Measurements from ENCODE around the gene MIOX. TPM values are rescaled to one million over a fixed set of nuclear protein-coding genes. Genes with fewer than 3 reads are reported as not detected.

The MIOX gene
- polyA plus RNA-seq, 1 donor from 2014 or later, result not detected

- Histone ChIP-seq H2AFZ (ENCODE audit: low read depth, low read length) (no peak overlapping the region), H3K27me3 (ENCODE audit: insufficient read depth, low read depth, low read length) (no peaks in the 10 kb centered on the region), H3K4me3 (ENCODE audit: low read length) (no peak overlapping the region), H3K9me2 (ENCODE audit: insufficient read depth, low read length) (no peaks in the 10 kb centered on the region), H3K36me3 (ENCODE audit: insufficient read depth, low read length) (no peaks in the 10 kb centered on the region), H3F3A (ENCODE audit: insufficient read depth, low read length, poor library complexity, severe bottlenecking) (no peaks in the 10 kb centered on the region), H3K4me2 (ENCODE audit: low read length) (no peak overlapping the region), H3K9ac (ENCODE audit: low read length) (no peak overlapping the region), H3K27ac (ENCODE audit: low read length) (no peak overlapping the region), H4K20me1 (ENCODE audit: insufficient read depth) (no peaks in the 10 kb centered on the region), H3K79me2 (replicated peaks; ENCODE audit: insufficient read depth, low read length) (no peaks in the 10 kb centered on the region), H3K9me3 (ENCODE audit: low read length) (no peaks in the 10 kb centered on the region)
- TF ChIP-seq, protein P1, sequence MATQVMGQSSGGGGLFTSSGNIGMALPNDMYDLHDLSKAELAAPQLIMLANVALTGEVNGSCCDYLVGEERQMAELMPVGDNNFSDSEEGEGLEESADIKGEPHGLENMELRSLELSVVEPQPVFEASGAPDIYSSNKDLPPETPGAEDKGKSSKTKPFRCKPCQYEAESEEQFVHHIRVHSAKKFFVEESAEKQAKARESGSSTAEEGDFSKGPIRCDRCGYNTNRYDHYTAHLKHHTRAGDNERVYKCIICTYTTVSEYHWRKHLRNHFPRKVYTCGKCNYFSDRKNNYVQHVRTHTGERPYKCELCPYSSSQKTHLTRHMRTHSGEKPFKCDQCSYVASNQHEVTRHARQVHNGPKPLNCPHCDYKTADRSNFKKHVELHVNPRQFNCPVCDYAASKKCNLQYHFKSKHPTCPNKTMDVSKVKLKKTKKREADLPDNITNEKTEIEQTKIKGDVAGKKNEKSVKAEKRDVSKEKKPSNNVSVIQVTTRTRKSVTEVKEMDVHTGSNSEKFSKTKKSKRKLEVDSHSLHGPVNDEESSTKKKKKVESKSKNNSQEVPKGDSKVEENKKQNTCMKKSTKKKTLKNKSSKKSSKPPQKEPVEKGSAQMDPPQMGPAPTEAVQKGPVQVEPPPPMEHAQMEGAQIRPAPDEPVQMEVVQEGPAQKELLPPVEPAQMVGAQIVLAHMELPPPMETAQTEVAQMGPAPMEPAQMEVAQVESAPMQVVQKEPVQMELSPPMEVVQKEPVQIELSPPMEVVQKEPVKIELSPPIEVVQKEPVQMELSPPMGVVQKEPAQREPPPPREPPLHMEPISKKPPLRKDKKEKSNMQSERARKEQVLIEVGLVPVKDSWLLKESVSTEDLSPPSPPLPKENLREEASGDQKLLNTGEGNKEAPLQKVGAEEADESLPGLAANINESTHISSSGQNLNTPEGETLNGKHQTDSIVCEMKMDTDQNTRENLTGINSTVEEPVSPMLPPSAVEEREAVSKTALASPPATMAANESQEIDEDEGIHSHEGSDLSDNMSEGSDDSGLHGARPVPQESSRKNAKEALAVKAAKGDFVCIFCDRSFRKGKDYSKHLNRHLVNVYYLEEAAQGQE (IDR thresholded peaks at IDR 0.05; ENCODE audit: borderline replicate concordance), result no peak
- TF ChIP-seq TAF1 (IDR thresholded peaks at IDR 0.05; ENCODE audit: low read depth) (no peak), EZH2 (IDR thresholded peaks at IDR 0.05; ENCODE audit: borderline replicate concordance, insufficient read depth, low read length, poor library complexity, severe bottlenecking) (no peak), CTCF (IDR thresholded peaks at IDR 0.05; ENCODE audit: poor library complexity, severe bottlenecking) (no peak), EP300 (conservative IDR thresholded peaks at IDR 0.05; ENCODE audit: poor library complexity, severe bottlenecking) (no peak), MXI1 (conservative IDR thresholded peaks at IDR 0.05; ENCODE audit: poor library complexity, severe bottlenecking) (no peak), SMC3 (conservative IDR thresholded peaks at IDR 0.05; ENCODE audit: poor library complexity) (no peak), RAD21 (conservative IDR thresholded peaks at IDR 0.05) (no peak)
Measured at GRCh38 chr22:50459016-50459415, 27.6 kb upstream of the MIOX start.

GRCh38 chr22:50459496-50460140 lies 27.0 kb upstream of the MIOX start:
- Histone ChIP-seq H2AFZ (ENCODE audit: low read depth, low read length) (no peak overlapping the region), H3K4me2 (ENCODE audit: low read length) (no peak overlapping the region), H3F3A (ENCODE audit: insufficient read depth, low read length, poor library complexity, severe bottlenecking) (no peaks in the 10 kb centered on the region), H3K27ac (ENCODE audit: low read length) (no peak overlapping the region), H3K9ac (ENCODE audit: low read length) (no peak overlapping the region), H3K4me3 (ENCODE audit: low read length) (no peak overlapping the region), H3K79me2 (replicated peaks; ENCODE audit: insufficient read depth, low read length) (no peaks in the 10 kb centered on the region), H3K9me2 (ENCODE audit: insufficient read depth, low read length) (no peaks in the 10 kb centered on the region), H3K36me3 (ENCODE audit: insufficient read depth, low read length) (no peaks in the 10 kb centered on the region), H4K20me1 (ENCODE audit: insufficient read depth) (no peaks in the 10 kb centered on the region), H3K9me3 (ENCODE audit: low read length) (no peaks in the 10 kb centered on the region), H3K27me3 (ENCODE audit: insufficient read depth, low read depth, low read length) (no peaks in the 10 kb centered on the region)
- TF ChIP-seq SMC3 (conservative IDR thresholded peaks at IDR 0.05; ENCODE audit: poor library complexity), result no peak
- no peak for TF ChIP-seq TAF1 (IDR thresholded peaks at IDR 0.05; ENCODE audit: low read depth)
- no peak for TF ChIP-seq EZH2 (IDR thresholded peaks at IDR 0.05; ENCODE audit: borderline replicate concordance, insufficient read depth, low read length, poor library complexity, severe bottlenecking)
- TF ChIP-seq RAD21 (conservative IDR thresholded peaks at IDR 0.05), result no peak
- TF ChIP-seq POLR2AphosphoS5 (IDR thresholded peaks at IDR 0.05), result no peak
- TF ChIP-seq, protein P1 (IDR thresholded peaks at IDR 0.05; ENCODE audit: borderline replicate concordance), result no peak
- TF ChIP-seq CTCF (IDR thresholded peaks at IDR 0.05; ENCODE audit: poor library complexity, severe bottlenecking), result no peak
- TF ChIP-seq EP300 (conservative IDR thresholded peaks at IDR 0.05; ENCODE audit: poor library complexity, severe bottlenecking), result no peak
- no peak for TF ChIP-seq MXI1 (conservative IDR thresholded peaks at IDR 0.05; ENCODE audit: poor library complexity, severe bottlenecking)
